ENCODE data around the gene EBF4.

- TF ChIP-seq, protein P1, sequence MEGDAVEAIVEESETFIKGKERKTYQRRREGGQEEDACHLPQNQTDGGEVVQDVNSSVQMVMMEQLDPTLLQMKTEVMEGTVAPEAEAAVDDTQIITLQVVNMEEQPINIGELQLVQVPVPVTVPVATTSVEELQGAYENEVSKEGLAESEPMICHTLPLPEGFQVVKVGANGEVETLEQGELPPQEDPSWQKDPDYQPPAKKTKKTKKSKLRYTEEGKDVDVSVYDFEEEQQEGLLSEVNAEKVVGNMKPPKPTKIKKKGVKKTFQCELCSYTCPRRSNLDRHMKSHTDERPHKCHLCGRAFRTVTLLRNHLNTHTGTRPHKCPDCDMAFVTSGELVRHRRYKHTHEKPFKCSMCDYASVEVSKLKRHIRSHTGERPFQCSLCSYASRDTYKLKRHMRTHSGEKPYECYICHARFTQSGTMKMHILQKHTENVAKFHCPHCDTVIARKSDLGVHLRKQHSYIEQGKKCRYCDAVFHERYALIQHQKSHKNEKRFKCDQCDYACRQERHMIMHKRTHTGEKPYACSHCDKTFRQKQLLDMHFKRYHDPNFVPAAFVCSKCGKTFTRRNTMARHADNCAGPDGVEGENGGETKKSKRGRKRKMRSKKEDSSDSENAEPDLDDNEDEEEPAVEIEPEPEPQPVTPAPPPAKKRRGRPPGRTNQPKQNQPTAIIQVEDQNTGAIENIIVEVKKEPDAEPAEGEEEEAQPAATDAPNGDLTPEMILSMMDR (IDR thresholded peaks at IDR 0.05; ENCODE audit: low read depth, low read length, poor library complexity, severe bottlenecking), result no peak
- no peak for TF ChIP-seq EZH2phosphoT487 (IDR thresholded peaks at IDR 0.05; ENCODE audit: borderline replicate concordance, low read length)
These were observed 107.3 kb downstream of the EBF4 start for GRCh38 chr20:2799688-2800520.

All from DOHH2 (cell line).